Spleen (tissue), 13 donors: ENCODE data around the gene FAHD2A. TPM values are rescaled to one million over a fixed set of nuclear protein-coding genes. Genes with fewer than 3 reads are reported as not detected.
A peak's percentile ranks its signal among the peaks of the same experiment; 100 is the strongest.

Experiments used
- DNase-seq: peaks from one replicate; pipeline ENCODE4 v3.0.0-alpha.2; 2020
- H3K27ac ChIP-seq, 8 donors: fragments of 200-600 bp; sonication (generic) in 7 of 8; 1 replicate in 4 of 8; 2 replicates in 4 of 8; pipeline versions ENCODE4 v1.5.0 to v1.8.0; 2016 to 2021; ENCODE audit warnings: inconsistent platforms in 4 of 8, mild to moderate bottlenecking in 4 of 8, moderate library complexity in 1 of 8
- H3K27me3 ChIP-seq, 7 donors: fragments of 200-600 bp; sonication (generic) in 6 of 7; replicated peaks in 1 of 7; 1 replicate in 4 of 7; 2 replicates in 3 of 7; pipeline versions ENCODE4 v1.5.0 to v1.8.0; 2016 to 2021; ENCODE audit warnings: inconsistent platforms in 3 of 7, mild to moderate bottlenecking in 1 of 7
- H3K36me3 ChIP-seq, 6 donors: fragments of 200-600 bp; sonication (generic) in 5 of 6; 1 replicate in 4 of 6; 2 replicates in 2 of 6; pipeline versions ENCODE4 v1.5.0 to v1.8.0; 2016 to 2021; ENCODE audit warnings: inconsistent platforms in 2 of 6
- H3K4me1 ChIP-seq, 6 donors: fragments of 200-600 bp; sonication (generic) in 5 of 6; 1 replicate in 3 of 6; 2 replicates in 3 of 6; pipeline versions ENCODE4 v1.5.0 to v1.8.0; 2016 to 2021; ENCODE audit warnings: inconsistent platforms in 3 of 6
- H3K4me3 ChIP-seq, 8 donors: fragments of 200-600 bp; sonication (generic) in 7 of 8; 1 replicate in 4 of 8; 2 replicates in 4 of 8; pipeline versions ENCODE4 v1.5.0 to v1.8.0; 2016 to 2021; ENCODE audit warnings: inconsistent platforms in 4 of 8, mild to moderate bottlenecking in 4 of 8, moderate library complexity in 2 of 8
- H3K9me3 ChIP-seq, 8 donors: fragments of 200-600 bp; sonication (generic) in 7 of 8; 1 replicate in 4 of 8; 2 replicates in 4 of 8; pipeline versions ENCODE4 v1.5.0 to v1.8.0; 2016 to 2021; ENCODE audit warnings: inconsistent platforms in 4 of 8
- CTCF ChIP-seq, 11 experiments: fragments of 200-600 bp in 7 of 11; fragments of 450-650 bp in 4 of 11; sonication (generic) in 4 of 11; IDR thresholded peaks in 8 of 11; conservative IDR thresholded peaks in 3 of 11; 1 replicate in 7 of 11; 2 replicates in 4 of 11; pipeline versions ENCODE4 v1.4.0 to v1.8.0; 2016 to 2021; ENCODE audit warnings: antibody characterized with exemption in 11 of 11, inconsistent platforms in 4 of 11, mild to moderate bottlenecking in 1 of 11
- POLR2A ChIP-seq, 3 donors: fragments of 450-650 bp; IDR thresholded peaks; one replicate each; pipeline ENCODE4 v1.5.1; 2017; ENCODE audit warnings: antibody characterized with exemption in 3 of 3, mild to moderate bottlenecking in 1 of 3
- POLR2AphosphoS5 ChIP-seq, 3 donors: sonication (generic); formaldehyde crosslinking; IDR thresholded peaks; one replicate each; pipeline ENCODE4 v1.5.1; 2017; ENCODE audit warnings: antibody characterized with exemption in 3 of 3
- WGBS, 5 donors: extraction: QIAGEN DNeasy Blood & Tissue Kit in 3 of 5; methylation state at CpG; one replicate each; pipeline versions ENCODE4 v1.1.5 to v1.1.7; 2013 to 2018; 5-methylcytosine and 5-hydroxymethylcytosine counted together
- intact Hi-C: fragments of 100-400 bp; cut with DNase I; formaldehyde crosslinking; loops from one replicate; pipeline ENCODE4 v1.15.0; 2023; ENCODE audit warnings: low total_unique reads
- long read RNA-seq, 2 donors: transcript quantifications; one replicate each; lab custom pipeline, GENCODE V29; 2026
- polyA plus RNA-seq, 3 donors: library from polyadenylated mRNA; stranded (reverse); fragments of 200-250 nt; gene quantifications; one replicate each; pipeline ENCODE4 v1.2.1, GENCODE V29; 2013
- total RNA-seq, 7 donors: library from RNA; depleted of rRNA in 3 of 7; stranded (reverse); fragments of >200 nt in 3 of 7; fragmentation: NEBNext Ultra II Directional in 4 of 7; extraction: Animal tissue kit (Norgen Biotek cat#: 25700) in 4 of 7; gene quantifications; one replicate each; pipeline versions ENCODE4 v1.1.0 to v1.2.1, GENCODE V29; 2016 to 2021
- donor health status: healthy with polysubstance abuse.
- donor health status: DM: no; HTN: no; CAD: no; lungs with moderate emphysema.
- donor health status: DM: no; HTN: no; CAD: no.
- donor health status: Bipolar disorder and iron deficiency.
- donor health status: healthy.
- donor health status: DM: no; HTN: no; CAD: no.
- donor health status: DM: yes; HTN: yes; CAD: no.

Gene FAHD2A
- 10 to 100 TPM; 16.3 to 23.7 (median 18.7) TPM for total RNA-seq
- polyA plus RNA-seq: 10 to 100 TPM; 10.9 to 17.5 (median 14.0) TPM
- long read RNA-seq, donor 1, full-length matches to known transcripts: 8 of 8 reads
- long read RNA-seq, donor 1, partial matches to known transcripts: 0 of 8 reads
- long read RNA-seq, donor 1, other reads (novel, unspliced or antisense): 0 of 8 reads
- long read RNA-seq, donor 2, full-length matches to known transcripts: 2 of 2 reads
- long read RNA-seq, donor 2, partial matches to known transcripts: 0 of 2 reads
- long read RNA-seq, donor 2, other reads (novel, unspliced or antisense): 0 of 2 reads

- TF ChIP-seq CTCF (IDR thresholded peaks at IDR 0.05 in 8 of 11, conservative IDR thresholded peaks at IDR 0.05 in 3 of 11) (no peak), POLR2AphosphoS5 (IDR thresholded peaks at IDR 0.05) (peak; percentile 92 to 96 (median 95)), POLR2A (IDR thresholded peaks at IDR 0.05) (peak in 1 of 3 donors; percentile 45)
- peaks cover 10 to 33% (median 22%) of the 10 kb centered on the region in 6 donors for H3K4me1 ChIP-seq
- peaks cover 0 to 9% (median 6%) of the 10 kb centered on the region in 6 donors for H3K36me3 ChIP-seq
- peak within 1 kb of the TSS; percentile 75 to 95 (median 85) for H3K4me3 ChIP-seq
- 0 to 1% (median 0%) methylated on average over 13 to 64 of the region's 64 CpGs for WGBS, 5 donors
- DNase-seq: peak; percentile 99
- peak within 1 kb of the TSS; percentile 65 to 89 (median 84) for H3K27ac ChIP-seq
- intact Hi-C loops: no loop called here
- no peaks in the 10 kb centered on the region for H3K9me3 ChIP-seq
- no peaks in the 10 kb centered on the region for H3K27me3 ChIP-seq
These were observed at the start of gene FAHD2A for GRCh38 chr2:95402370-95403203. Gene FAHD2A (plus strand): TSS chr2:95402708. CDS start chr2:95405559, 2,851 bp downstream.

- intact Hi-C loops: no loop called here
- H3K4me3 ChIP-seq: no peak overlapping the region
- H3K4me1 ChIP-seq: no peaks in the 10 kb centered on the region
- no peak overlapping the region for H3K27ac ChIP-seq
- peaks cover 0 to 19% (median 0%) of the 10 kb centered on the region in 7 donors for H3K27me3 ChIP-seq
- 84 to 95% (median 88%) methylated on average over 10 of the region's 10 CpGs for WGBS, 5 donors
- no peaks in the 10 kb centered on the region for H3K36me3 ChIP-seq
- TF ChIP-seq POLR2A (IDR thresholded peaks at IDR 0.05) (no peak), CTCF (IDR thresholded peaks at IDR 0.05 in 8 of 11, conservative IDR thresholded peaks at IDR 0.05 in 3 of 11) (no peak), POLR2AphosphoS5 (IDR thresholded peaks at IDR 0.05) (no peak)
- peak; percentile 74 for DNase-seq
- peaks cover 0 to 5% (median 0%) of the 10 kb centered on the region in 8 donors for H3K9me3 ChIP-seq
These were observed 49.4 kb upstream of the FAHD2A start for GRCh38 chr2:95353055-95353575.

GRCh38 chr2:95353613-95354468, 48.7 kb upstream of the FAHD2A start:
- intact Hi-C loops: no loop called here
- DNase-seq: peak; percentile 52
- H3K27ac ChIP-seq: no peak overlapping the region
- H3K36me3 ChIP-seq: no peaks in the 10 kb centered on the region
- H3K27me3 ChIP-seq: peaks cover 0 to 12% (median 0%) of the 10 kb centered on the region in 7 donors
- 78 to 88% (median 80%) methylated on average over 17 to 22 of the region's 22 CpGs for WGBS, 5 donors
- TF ChIP-seq POLR2A (IDR thresholded peaks at IDR 0.05) (no peak), POLR2AphosphoS5 (IDR thresholded peaks at IDR 0.05) (no peak), CTCF (IDR thresholded peaks at IDR 0.05 in 8 of 11, conservative IDR thresholded peaks at IDR 0.05 in 3 of 11) (no peak)
- H3K4me1 ChIP-seq: no peaks in the 10 kb centered on the region
- no peak overlapping the region for H3K4me3 ChIP-seq
- H3K9me3 ChIP-seq: peaks cover 0 to 5% (median 0%) of the 10 kb centered on the region in 8 donors
